ENCODE measurements around the gene GTPBP2.
A peak's percentile ranks its signal among the peaks of the same experiment; 100 is the strongest.
"Not testable (repeated sequence)": the region's sequence is repeated elsewhere in the genome, so short reads cannot be mapped to it uniquely, and the experiment has no call there.

Gene GTPBP2

DNA sequence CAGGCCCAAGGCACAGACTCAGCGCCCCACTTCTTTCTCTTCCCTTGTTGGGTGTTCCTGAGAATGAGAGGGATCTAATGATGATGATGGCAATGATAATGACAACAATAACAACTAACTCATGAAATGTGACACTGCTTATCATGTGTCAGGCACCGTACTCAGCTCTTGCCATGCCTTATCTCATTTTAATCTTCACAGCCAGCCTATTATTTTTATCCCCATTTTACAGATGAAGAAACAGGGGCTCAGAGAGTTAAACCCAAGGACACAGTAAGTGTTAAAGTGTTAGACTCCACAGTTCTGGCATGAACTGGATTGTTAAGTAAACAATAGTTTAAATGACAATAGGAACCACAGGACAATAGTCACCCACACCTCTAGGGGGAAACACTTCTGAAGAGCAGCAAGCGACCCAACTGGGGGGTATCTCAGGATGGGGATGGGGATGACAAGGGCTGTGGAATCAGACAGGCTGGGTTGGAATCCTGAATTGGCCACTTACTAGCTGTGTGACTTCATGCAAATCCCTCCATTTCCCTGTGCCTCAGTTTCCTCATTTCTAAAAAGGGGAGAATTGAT, 28.2 kb upstream of the GTPBP2 start:
- no peak for DNase-seq

DNA sequence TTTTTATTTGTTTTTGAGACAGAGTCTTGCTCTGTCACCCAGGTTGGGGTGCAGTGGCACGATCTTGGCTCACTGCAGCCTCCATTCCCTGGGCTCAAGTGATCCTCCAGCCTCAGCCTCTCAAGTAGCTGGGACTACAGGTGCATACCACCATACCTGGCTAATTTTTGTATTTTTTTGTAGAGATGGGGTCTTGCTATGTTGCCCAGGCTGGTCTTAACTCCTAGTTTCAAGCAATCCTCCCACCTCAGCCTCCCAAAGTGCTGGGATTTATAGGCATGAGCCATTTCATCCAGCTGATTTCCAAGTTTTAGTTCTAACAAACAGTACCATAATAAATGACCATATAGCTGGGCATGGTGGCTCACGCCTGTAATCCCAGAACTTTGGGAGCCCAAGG, 23.8 kb upstream of the GTPBP2 start:
- not testable (repeated sequence) for DNase-seq

DNA sequence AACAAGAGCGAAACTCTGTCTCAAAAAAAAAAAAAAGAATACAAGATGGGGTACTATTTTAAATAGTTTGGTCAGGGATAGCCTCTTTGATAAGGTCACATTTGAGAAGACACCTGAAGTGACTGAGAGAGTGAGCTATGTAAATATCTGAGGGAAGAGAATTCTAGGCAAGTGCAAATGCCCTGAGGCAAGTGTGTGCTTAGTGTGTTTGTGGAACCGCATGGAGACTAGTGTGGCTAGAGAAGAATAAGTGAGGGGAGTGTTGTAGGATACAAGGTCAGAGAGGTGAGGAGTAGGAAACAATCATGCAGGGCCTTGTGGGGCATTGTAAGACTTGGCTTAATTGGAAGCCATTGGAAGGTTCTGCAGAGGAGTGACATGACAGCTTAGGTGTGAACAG, 19.2 kb upstream of the GTPBP2 start:
- DNase-seq, result no peak

DNA sequence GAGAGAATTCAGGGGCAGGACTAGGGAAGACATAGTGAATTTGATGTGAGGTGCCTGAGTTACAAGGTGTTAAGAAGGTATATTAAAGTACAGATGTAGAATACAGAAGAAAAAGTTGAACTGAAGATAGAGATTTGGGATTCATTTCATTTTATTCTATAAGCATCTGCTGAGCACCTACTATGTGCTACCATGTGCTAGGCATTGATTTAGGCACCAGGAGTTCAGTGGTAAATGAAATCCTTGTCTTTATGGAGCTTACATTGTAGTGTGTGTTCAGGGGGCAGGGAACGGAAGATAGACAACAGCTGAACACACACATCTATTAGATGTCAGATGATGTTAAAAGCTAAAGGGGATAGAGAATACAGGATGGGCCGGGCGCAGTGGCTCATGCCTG, 18.5 kb upstream of the GTPBP2 start:
- no peak for DNase-seq

DNA sequence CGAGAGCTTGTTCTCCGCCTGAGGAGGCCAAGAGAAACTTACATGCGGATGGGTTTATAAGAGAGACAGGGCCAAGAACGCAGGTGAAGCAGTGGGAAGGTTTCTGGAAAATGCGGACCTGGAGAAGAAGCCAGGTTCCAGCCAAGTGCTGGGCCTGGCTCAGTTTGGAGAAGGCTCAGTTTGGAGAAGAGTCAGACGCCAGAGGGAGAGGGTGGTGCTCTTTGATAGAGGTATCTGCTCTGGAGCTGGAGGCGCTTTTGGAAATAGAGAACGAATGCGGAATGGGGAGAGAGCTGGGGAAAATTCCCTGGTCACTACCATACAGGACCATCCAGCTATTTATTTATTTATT, 16.5 kb upstream of the GTPBP2 start:
- no peak for DNase-seq

DNA sequence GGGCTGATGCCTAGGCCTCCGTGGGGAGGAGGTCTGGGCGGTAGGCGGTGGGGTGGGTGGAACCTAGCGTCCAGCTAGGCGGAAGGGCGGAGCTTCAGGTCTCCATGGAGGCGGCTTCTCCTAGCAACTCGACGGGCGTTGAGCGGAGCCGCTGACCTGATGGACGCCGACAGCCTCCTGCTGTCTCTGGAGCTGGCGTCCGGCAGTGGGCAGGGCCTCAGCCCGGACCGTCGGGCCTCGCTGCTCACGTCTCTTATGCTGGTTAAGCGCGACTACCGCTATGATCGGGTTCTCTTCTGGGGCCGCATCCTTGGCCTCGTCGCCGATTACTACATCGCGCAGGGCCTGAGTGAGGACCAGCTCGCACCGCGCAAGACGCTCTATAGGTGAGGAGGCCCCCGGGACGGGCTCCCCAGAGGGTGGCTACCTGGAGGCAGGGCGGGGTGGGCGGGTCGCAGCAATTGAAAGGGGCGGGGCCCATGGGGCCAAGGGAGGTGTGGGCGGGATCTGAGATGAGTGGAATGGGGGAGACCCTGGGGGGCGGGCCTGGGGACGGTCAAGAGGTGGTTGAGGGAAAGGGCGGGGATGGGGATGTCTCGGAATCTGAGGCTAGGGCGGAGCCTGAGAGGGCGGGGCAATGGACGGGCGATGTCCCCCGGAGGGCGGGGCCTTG, 16.0 kb upstream of the GTPBP2 start, which contains the start of gene RSPH9:
Gene RSPH9 (plus strand): TSS at position 97 of the 673 bp plus-strand sequence. CDS start 63 bp downstream, at position 160.
- peak; percentile 81 for DNase-seq

DNA sequence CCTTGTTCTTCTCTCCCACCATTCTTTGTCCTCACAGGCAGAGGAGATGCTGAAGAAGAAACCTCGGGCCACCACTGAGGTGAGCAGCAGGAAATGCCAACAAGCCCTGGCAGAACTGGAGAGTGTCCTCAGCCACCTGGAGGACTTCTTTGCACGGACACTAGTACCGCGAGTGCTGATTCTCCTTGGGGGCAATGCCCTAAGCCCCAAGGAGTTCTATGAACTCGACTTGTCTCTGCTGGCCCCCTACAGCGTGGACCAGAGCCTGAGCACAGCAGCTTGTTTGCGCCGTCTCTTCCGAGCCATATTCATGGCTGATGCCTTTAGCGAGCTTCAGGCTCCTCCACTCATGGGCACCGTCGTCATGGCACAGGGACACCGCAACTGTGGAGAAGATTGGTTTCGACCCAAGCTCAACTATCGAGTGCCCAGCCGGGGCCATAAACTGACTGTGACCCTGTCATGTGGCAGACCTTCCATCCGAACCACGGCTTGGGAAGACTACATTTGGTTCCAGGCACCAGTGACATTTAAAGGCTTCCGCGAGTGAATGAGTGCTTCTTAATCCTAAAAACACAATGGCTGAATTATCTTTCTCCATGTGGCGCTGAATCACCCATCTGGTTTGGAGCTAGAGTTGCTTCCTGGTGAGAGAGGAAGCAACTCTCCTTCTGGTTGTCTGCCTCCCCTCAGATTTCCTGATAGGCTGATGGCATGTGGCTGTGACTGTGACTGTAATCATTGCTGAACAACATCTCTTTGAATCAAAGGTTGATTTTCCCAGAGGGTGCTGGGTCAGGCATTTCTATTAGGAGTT, 11.1 kb upstream of the GTPBP2 start:
- no peak for DNase-seq

DNA sequence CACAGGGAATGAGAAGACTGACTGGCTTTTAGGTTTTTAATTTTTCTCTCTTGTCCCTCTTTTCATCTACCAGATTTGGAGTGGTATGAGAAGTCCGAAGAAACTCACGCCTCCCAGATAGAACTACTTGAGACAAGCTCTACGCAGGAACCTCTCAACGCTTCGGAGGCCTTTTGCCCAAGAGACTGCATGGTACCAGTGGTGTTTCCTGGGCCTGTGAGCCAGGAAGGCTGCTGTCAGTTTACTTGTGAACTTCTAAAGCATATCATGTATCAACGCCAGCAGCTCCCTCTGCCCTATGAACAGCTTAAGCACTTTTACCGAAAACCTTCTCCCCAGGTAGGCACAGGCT, 7.2 kb upstream of the GTPBP2 start:
- no peak for DNase-seq

DNA sequence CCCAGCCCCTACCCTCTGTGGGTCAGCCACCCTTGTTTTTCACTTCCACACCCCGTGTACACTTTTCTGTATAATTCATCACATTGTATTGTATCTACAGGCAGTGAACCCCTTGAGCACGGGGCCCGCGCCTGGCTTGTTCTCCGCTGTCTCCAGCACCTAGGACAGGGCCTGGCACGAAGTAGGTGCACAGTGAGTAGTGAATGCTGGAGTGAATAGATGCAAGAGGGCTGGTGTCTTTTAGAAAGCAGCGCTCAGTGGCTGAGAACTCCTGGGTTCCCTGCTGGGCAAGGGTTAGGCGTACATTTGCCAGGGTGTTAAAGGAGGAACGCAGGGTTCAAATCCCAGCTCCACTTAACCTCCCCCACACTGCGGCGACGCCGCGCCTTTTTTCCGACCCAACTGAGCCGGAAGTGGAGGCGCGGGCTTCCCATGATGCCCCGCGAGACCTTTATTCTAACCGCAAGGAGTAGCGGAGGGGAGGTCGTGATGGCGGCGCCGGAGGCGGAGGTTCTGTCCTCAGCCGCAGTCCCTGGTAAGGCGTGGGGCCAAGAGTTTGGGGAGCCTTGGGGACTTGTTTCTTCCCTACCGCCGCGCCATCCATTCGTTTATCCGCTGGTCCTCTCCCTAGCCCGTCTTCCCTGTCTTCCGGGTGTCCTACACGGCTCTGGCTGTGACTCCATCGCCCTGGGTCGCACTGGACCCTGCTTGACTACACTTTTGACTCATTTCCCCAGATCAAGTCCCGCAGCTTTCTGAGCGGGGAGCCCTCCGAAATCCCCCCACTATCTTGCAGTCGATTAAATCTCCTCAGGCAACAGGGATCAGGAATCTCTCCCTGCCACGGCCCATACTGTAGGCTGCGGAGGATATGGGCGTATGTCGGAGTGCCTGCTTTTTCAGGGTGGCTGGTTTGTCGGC, 6.6 kb upstream of the GTPBP2 start, which contains the start of gene MAD2L1BP:
Gene MAD2L1BP (plus strand): TSS at position 454 of the 921 bp plus-strand sequence. CDS start 36 bp downstream, at position 490.
- DNase-seq, result peak; percentile 93

DNA sequence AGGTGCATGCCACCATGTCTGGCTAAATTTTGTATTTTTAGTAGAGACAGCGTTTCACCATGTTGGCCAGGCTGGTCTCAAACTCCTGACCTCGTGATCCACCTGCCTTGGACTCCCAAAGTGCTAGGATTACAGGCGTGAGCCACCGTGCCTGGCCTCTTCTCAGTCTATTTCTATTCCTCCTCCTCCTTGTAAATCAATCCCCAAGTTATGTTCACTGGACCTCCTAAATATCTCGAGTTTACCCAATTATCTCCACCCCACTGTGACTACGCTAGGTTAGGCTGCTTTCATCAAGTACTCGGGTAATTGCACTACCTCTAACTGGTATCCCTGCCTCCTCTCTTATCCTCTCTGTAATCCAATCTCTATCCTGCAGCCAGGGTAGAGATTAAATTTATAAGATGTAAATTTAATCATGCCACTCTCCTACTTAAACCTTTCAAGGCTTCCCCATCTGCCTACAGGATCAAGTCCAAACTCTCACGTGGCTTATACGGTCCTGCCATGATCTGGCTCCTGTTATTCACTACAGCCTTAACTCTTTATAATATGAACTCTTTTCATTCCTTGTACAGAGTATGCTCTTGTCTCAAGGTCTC, 5.7 kb upstream of the GTPBP2 start:
- DNase-seq, result no peak

DNA sequence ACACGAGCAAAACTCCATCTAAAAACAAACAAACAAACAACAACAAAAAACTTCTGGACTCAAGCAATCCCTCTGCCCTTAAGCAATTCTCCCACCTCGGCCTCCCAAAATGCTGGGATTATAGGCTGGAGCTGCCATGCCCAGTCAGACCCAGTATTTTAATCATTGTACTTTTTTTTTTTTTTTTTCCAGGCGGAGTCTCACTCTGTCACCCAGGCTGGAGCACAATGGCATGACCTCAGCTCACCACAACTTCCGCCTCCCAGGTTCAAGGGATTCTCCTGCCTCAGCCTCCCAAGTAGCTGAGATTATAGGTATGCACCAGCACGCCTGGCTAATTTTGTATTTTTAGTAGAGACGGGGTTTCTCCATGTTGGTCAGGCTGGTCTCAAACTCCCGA, 3.9 kb upstream of the GTPBP2 start:
- DNase-seq, result not testable (repeated sequence)

DNA sequence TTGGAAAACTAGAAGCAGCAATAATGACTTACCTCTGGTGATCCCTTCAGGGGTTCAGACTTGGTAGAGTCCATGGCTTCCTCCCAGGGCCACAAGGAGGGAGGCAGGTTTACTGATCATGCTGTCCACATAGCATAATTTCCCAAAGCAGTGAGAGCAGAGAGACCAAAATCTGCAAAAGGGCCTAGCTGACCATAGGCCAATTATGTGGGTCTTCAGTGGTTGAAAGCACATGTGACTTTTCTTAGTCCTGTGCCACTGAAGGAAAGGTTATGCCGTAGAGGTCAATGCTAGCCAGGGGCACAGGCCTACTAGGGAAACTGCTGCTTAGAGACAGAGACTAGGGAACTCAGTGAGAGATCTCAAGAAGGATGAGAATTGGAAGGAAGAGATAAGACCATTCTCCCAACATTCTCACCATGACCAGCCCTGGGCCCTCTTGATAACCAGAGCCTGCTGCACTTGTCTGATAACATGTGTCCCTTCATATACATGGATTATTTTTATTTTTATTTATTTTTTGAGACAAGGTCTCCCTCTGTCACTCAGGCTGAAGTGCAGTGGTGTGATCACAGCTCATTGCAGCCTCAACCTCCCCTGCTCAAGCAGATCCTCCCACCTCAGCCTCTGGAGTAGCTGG, 2.0 kb upstream of the GTPBP2 start:
- no peak for DNase-seq

DNA sequence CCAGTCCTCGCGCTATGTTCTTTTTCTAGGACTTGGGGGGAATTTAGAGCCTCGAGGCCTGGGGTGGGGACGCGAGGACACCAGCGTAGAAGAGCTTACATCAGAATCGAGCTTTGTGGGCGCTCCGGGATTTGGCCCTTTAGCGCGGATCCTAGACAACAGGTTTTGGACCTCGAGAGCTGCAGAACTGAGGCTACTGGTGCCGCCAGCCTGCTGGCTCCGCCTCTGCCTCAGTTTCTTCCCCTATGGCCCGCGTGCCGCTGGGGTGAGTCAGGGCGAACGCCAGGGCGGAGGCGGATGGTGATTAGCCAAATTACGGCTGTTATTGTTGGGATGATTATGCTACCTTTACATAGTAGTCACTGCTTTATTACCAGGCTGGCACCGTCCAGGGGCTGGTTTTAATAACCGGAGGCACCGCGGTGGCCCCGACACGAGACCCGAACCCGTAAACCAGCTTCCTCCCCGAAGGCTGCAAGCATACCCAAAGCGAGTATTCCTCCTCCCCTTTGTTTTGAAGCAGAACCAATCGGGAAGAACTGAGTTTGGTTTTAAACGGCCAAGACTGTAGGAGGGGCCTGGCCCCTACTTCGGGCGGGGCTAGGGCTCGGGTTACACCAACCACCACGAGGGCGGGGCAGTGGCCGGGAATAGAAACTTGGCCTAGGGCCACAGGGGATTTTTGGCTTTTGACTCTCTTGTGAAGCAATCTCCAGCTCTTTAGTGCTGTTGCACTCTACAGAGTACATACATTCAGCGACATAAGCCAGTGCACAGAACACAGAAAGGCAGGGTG, 639 bp upstream of the GTPBP2 start:
- peak; percentile 91 for DNase-seq

DNA sequence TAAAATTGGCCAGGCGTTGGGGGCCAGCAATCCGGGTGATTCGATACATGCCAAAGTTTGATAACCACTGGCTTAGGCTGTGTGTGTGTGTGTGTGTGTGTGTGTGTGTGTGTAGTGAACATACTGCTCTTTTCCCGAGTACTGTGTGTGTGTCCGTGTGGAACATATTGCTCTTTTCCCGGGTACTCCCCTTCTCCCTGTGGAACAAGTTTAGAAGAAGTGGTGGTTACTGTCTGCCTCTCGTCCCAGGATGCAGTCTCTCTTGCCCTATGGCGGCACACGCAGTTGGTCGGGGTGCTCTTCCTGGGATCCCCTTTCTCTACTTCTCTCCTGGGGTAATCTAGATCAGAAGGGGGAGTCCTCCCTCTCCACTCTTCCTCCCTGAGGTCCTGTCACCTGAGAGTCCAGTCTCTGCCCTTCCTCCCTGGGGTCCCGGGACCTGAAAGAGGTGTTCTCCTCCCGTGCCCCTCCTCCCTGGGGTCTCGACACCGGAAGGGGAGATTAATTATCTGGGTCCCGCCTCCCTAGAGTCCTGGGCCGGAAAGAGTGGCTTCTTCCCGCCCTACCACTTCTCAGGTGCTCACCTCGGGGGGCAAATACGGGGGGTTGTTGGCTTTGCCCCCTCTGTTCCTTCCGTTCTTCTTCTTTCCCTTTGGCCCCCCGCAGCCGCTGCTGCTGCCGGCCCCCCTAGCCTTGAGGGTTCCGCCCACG, 516 bp downstream of the GTPBP2 start:
- DNase-seq, result peak; percentile 78

DNA sequence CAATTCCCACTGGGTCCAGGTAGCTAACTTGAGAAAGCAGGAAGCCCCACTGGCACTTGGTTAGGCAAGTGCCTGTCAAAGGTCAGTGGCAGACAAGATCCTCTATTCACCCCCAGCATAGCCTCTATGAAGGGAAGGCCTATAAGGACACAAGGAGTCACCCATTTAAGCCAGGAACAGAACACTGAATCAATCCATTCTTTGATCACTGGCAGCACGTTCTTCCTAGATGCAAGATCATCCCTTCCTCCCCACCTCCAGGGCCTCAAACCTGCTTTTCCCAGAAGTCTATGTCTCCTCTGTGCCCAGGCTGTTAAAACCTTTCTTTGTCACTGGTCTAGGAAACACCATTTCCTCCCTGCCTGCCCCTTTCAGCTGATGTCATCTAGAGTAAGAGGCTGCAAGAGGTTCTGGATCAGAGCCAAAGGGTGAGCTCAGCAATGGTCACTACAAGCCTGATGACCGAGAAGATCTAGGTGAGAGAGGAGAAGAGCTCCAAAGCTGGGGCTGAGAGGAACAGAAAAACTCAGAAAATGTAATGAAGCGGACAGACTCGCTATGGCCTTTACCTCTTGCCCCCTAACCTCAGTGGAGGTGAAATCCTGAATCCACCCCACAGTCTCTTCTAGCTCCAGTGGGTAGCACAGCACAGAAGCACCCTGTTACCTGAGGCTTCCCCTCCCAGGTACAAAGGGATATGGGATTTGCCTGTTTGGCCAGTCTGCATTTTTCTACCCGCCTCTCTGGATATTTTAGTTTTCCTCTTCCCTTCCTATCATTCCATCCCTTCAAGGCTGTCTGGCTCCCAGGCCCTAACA, 1.8 kb downstream of the GTPBP2 start:
- DNase-seq, result no peak

DNA sequence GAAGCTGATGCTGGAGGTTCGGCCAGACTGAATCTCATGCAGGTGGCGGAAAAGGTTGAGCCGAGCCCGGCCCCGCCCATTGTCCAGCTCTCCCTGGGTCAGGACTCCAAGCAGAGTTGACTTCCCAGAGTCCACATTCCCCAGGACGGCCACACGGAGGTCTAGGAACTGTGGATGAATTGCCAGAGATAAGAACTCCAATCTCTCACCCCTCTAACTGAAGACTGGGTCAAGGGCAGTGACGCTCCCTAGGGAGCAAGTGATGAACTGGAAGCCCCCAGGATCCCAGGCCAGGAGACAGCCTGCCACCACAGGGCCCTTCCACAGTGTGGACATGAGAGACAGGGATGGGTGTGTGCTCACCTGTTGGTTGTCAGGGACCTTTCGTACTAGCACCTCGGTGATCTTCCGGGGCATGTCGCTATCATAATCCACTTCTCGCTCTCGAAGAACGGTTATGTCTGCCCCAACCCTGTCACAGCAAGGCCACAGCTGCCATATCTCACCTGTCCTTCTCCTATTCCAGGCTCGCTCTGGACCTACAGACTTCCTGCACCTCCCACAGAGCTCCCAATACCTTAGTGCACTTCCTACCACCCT, 3.6 kb downstream of the GTPBP2 start:
- no peak for DNase-seq

DNA sequence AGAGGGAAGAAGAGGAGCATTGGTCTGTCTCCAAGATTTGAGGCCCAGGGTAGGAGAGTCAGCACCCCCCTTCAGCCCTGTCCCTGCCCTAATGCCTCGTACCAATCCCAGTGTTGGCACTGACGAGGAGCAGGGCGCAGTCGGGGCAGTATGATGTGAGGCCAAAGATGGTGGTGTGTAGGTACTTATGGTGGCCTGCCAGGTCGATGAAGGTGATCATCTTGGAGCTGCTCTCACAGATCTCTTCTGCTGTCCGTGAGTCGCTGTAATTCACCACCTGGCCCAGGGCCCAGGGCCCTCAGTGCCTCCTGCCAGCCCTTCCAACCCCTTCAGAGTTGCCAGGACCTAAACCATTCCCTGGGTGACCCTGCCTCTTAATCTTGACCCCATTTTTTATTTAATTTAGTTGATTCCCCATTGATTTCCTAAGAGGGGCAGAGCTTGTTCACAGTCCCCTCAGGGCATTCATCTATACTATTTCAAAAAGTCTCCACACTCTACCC, 4.2 kb downstream of the GTPBP2 start:
- DNase-seq, result no peak

DNA sequence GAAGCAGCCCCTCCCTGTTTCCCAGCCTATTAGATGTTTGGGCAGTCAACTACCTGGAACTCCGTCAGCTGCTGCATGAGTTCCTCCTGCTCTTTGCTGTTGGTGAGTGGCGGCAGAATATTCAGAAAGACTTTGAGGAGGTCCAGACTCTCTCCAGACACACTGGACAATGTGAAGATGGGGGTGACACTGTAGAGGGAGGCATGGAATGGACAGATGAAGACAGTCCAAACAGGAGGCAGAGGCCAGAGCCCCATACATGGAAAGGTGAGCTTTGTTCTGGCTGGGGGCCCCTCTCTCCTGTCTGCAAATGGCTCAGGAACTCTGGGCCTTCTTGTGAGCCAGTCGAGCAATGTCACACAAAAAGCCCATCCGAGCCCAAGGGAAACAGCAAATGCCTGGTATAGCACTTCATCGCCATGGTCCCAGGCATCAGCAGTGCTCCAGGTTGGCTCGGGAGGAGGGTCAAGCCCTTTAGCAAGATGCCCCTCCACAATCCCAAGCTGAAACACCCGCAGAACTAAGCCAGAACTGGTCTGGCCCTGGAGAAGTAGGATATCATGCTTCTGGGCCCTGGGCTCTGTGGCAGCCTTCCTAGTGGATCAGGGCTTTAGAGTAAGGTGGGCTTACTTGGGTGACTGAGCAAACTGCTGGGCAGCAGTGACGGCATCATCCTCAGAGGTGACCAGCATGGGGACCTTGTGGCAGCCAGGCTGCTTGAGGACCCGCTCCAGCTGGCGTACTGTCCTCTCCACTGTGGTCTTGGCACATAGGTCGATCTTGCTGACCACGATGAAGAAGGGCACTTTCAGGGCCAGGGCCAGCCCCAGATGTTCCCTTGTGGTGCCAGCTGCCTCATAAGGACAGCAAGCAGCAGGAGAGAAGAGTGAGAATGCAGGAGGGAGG, 4.9 kb downstream of the GTPBP2 start:
- DNase-seq, result no peak
